GM19043 (cell line): ENCODE data around the gene STYXL2.

Source experiments
- ATAC-seq: cut with Tn5 transposase; IDR thresholded peaks from one replicate; pipeline ENCODE4 v1.9.1; 2021; ENCODE audit warnings: low read depth; ENCODE audit not compliant: unreplicated experiment

STYXL2 gene

GRCh38 chr1:167077128-167077867 is 16.6 kb upstream of the STYXL2 start:
- no peak for ATAC-seq

- ATAC-seq: no peak
Measured at GRCh38 chr1:167077868-167078210, 16.0 kb upstream of the STYXL2 start.

- no peak for ATAC-seq
Measured at GRCh38 chr1:167081594-167082156, 12.2 kb upstream of the STYXL2 start.

GRCh38 chr1:167082511-167083027 is 11.3 kb upstream of the STYXL2 start:
- no peak for ATAC-seq

- ATAC-seq: no peak
Measured at GRCh38 chr1:167083066-167083665, 10.7 kb upstream of the STYXL2 start.

- ATAC-seq: no peak
Measured at GRCh38 chr1:167083871-167084270, 10.0 kb upstream of the STYXL2 start.

- no peak for ATAC-seq
Measured at GRCh38 chr1:167084757-167085156, 9.1 kb upstream of the STYXL2 start.

GRCh38 chr1:167086033-167086432 is 7.8 kb upstream of the STYXL2 start:
- no peak for ATAC-seq

GRCh38 chr1:167086768-167087167 is 7.1 kb upstream of the STYXL2 start:
- ATAC-seq: no peak

- ATAC-seq: no peak
Measured at GRCh38 chr1:167088746-167089417, 5.0 kb upstream of the STYXL2 start.

GRCh38 chr1:167089939-167090313 is 3.9 kb upstream of the STYXL2 start:
- ATAC-seq: no peak

GRCh38 chr1:167090314-167090942 is 3.4 kb upstream of the STYXL2 start, which contains the start of gene GPA33:
TSS of gene GPA33 (minus strand) at chr1:167090377. CDS start at chr1:167090287, 90 bp downstream.
- no peak for ATAC-seq

GRCh38 chr1:167092653-167093052 is 1.2 kb upstream of the STYXL2 start:
- ATAC-seq: no peak

- ATAC-seq: no peak
Measured at GRCh38 chr1:167094690-167095089, 815 bp downstream of the STYXL2 start.

GRCh38 chr1:167095368-167095767 is 1.5 kb downstream of the STYXL2 start:
- no peak for ATAC-seq

GRCh38 chr1:167099851-167100250 is 6.0 kb downstream of the STYXL2 start:
- ATAC-seq: no peak

GRCh38 chr1:167100730-167101129 is 6.9 kb downstream of the STYXL2 start:
- no peak for ATAC-seq

- ATAC-seq: no peak
Measured at GRCh38 chr1:167101754-167102153, 7.9 kb downstream of the STYXL2 start.

- no peak for ATAC-seq
Measured at GRCh38 chr1:167102906-167103573, 9.2 kb downstream of the STYXL2 start.

GRCh38 chr1:167104256-167104633 is 10.4 kb downstream of the STYXL2 start:
- peak; percentile 48 for ATAC-seq
